ENCODE measurements around the gene MED9.
A peak's percentile ranks its signal among the peaks of the same experiment; 100 is the strongest.

Gene MED9

GRCh38 chr17:17492571-17492970 lies 15.8 kb downstream of the MED9 start:
- no peak for DNase-seq

DNA sequence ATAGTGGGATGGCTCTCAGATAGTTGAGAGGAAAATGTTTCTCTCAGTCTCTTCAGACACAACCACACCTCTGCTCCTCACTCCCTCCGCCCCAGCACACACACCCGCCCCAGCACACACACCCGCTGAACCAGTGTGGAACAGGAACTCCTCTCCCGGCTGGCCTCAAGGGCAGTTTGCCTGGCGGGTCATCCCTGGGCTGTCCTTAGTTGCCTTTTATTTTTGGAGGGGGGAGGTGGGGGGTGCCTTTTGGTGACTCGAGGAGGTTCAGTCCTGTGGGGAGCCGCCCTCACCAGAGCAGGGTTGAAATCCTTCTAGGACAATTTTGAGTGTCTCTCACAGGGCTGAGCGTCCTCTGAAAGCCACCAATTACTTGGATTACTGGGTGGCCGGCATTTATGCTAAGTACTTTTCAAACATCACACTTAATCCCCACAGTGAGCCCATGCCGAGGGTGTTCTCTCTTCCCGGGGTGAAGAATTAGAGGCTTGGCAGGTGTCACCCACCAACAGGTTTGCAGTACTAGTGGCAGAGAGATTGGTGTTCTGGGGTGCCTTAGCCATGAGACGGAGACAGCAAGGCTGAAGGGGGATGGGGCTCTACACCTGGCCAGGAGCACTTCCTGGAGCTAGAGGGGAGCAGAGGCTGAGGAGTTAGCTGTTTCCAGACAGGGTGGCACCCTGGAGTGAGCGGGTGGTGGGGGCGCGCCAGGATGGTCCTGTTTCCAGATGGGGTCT lies 16.6 kb downstream of the MED9 start:
- no peak for DNase-seq

GRCh38 chr17:17493986-17494466 lies 17.2 kb downstream of the MED9 start:
- DNase-seq: no peak

- no peak for DNase-seq
Measured at GRCh38 chr17:17494499-17494869, 17.7 kb downstream of the MED9 start.

GRCh38 chr17:17494870-17495535 lies 18.2 kb downstream of the MED9 start:
- no peak for DNase-seq

- DNase-seq: no peak
Measured at GRCh38 chr17:17495536-17496188, 18.9 kb downstream of the MED9 start.

DNA sequence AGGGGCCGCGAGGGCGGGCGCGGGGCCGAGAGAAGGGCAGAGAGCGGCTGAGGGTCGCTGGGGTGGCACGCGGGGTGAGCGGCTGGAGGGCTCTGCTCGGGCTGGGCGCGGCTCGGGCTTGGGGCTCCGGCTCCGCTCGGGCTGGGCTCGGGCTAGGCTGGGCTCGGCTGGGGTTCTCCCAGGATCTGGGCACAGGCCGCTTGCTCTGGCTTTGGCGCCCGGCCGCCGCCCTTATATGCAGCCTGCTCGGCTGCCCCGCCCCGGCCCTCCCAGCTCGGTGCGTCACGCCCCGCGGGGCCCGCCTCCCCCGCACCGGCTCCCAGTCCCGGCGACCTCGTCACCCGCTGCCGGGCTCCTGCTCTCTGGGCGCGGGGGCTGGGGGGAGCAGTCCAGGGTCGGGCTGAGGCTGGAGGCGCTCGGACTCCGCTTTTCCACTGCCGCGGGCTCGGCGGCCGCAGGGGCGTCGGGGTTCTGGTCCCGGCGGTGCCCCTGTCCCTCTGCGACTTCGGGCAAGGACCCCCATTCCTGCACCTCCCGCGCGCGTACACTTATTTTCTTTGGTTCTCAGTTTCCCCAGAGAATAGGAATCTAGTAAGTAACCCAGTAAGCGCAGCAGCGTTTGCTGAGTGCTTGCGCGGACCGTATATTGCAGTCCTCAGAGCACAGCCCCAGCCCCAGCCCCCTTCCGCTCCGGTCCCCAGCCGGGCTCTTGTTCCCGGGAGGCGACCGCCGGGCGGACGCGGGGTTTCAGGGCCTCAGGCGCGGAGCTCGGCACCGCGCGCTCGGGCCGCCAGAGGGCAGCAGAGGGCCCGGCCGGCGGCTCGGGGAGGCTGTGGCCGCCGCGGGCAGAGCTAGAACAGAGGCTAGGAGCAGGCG lies 19.6 kb downstream of the MED9 start, which contains the start of gene RASD1:
TSS of gene RASD1 (minus strand) at position 207 of the 876 bp plus-strand sequence. CDS start 214 bp downstream, outside the sequence.
- peak; percentile 72 for DNase-seq

GRCh38 chr17:17497065-17497844 lies 20.5 kb downstream of the MED9 start:
- no peak for DNase-seq

DNA sequence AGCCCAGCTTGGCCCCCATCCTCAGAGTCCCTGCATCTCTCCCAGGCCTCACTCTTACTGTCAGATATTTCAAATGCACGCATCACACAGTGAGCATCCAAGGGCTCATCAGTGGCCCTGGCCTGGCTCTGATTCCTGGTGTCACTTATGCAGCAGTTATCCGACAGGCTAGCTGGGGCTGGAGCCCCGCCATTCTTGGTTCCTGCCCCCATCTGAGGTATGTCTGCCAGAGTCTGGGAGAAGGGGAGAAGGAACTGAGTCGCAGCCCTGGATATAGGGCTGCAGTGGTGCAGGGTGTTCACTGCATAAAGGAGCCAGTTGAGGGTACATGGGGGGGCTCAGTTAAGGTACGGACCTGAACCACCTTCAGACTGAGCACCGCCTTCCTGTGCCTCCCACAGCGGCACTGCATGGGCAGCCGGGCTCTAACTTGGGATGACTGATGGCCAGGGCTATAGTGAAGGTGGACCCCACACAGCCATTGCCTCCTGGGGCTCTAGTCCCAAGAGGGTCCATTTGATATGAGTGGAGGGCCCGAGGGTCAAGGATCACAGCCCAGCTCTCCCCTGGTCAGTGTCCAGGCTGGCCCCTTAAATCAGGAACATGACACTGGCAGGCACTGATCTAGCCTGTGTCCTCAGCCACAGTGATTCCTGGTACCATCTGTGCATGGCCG lies 21.2 kb downstream of the MED9 start:
- no peak for DNase-seq

GRCh38 chr17:17498606-17499301 lies 22.0 kb downstream of the MED9 start:
- DNase-seq: no peak

DNA sequence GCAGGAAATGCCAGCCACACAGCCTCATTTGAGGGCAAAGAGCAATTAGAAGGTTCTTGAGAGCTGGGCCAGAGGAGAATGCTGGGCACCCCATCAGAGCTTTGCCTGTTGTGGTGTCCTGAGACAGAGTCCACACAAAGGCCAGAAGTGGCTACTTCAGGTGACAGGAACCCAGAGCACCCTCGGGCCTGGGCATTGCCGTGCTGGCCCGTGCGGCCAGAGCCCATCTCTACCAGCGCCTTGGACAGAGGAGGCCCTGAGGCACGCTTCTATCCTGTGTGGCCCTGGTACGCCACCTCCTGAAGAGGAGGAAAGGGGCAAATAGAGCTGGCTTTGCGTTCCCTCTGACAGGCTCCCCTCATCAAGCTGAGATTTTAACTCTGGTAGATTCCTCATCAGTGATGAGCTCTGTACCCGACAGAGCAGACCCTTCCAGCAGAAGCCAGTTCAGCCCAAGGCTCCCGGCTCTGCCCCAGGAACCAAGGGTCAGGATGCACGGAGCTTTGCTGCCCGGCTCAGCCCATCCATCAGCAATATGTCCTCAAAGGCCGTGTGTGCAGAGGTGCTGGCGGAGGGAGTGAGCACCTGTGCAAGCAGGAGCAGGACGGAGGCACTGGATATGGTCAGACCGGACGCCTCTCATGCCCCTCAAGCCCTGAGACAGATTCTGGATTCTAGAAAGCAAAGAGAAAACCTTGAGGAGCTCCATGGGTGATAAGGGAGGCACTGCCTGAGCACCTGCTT lies 22.8 kb downstream of the MED9 start:
- no peak for DNase-seq

- no peak for DNase-seq
Measured at GRCh38 chr17:17500999-17501605, 24.3 kb downstream of the MED9 start.

DNA sequence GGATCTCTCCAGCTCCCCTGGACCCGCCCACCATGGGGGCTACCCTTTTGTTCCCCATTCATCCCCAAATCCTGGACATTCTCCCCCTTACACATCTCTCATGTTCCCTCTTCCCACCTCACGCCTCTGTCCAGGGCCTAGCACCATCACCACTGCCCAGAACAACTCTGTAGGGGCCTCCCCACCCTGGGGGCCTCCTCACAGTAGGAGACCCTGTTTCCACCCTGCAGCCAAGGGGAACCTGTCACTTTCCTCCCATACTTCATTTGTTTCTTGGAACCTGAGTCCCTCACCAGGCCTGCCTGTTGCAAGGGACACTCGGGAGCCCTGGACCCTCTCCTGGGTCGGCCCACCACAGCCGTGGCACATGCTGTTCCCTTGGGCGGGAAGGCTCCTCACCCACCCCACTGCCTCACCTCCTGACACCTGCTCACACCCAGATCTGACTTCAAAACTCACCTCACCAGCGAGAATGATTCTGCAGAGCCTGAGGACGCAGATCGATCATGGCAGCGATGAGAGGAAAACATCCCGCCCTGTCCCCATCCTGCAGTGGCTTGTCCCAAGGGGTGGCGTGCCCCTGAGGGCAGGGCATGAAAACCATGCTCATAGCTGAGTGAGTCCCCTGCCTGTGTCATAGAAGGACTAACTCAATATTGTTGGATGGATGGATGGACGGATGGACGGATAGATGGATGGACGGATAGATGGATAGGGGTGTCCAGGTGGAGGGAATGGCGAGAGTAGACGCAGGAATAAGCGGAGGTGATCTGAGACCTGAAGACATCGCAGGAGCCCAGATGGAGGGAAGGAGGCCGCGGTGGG lies 26.2 kb downstream of the MED9 start:
- no peak for DNase-seq

DNA sequence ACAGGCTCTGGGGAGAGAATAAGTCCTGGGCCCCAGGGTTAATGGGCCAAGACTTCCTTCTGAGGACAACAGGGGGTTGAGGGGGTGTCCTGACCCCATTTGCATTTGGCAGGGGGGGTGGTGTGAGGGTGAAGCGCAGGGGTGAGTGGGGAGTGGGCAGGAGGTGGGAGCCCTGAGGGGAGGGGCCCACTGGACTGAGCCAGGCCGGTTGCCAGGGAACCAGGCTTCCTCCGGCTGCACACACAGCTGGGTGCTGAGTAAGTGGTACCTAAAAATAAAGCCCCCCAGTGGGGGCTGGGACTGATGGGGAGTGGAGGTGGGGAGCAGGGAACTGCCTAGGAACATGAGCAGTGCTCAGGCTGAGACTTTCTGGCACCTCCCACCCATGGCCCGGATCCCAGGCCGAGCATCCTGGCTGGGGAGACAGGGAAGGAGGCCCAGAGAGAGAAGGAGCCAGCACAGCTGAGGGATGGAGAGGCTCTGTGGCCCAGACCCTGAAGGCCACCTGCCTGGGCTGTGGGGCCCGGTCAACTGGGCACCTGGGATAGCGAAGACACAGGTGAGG lies 26.8 kb downstream of the MED9 start:
- no peak for DNase-seq

DNA sequence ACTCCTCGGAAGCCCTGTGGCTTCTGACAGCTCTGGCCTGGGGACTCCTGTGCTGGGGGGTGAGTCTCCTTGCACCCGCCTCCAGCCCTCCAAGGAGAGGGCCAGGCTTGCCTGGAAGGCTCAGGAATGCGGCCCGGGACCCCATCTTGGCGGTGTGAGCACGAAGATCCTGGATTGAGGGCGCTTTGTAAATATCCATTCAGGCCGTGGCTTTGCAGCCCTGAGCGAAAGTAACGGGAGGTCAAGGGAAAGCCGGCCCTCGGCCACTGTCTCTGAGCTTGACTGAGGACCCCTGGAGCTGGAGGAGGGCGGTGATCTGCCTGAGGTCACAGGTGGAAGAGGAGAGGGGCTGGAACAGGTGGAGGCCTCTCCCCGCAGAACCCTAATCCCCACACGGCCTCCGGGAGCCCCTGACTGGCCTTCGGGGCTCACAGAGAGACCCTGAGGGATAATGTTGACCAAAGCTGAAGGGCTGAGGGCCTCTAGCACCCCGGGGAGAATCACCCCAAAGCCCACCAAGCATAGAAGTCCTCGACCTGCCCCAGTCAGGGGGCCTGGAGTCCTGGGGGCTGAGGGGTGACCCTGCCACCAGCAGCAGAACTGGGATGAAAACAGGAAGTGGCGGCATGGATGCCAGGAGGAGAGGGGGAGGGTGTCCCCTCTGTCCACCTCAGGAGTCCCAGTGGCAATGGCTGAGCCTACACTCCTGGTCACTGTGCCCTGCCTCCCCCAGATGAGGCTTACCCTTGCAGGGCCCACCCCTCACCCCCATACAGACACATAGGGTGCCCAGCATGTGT lies 27.7 kb downstream of the MED9 start:
- no peak for DNase-seq

- DNase-seq: no peak
Measured at GRCh38 chr17:17505151-17505550, 28.4 kb downstream of the MED9 start.

DNA sequence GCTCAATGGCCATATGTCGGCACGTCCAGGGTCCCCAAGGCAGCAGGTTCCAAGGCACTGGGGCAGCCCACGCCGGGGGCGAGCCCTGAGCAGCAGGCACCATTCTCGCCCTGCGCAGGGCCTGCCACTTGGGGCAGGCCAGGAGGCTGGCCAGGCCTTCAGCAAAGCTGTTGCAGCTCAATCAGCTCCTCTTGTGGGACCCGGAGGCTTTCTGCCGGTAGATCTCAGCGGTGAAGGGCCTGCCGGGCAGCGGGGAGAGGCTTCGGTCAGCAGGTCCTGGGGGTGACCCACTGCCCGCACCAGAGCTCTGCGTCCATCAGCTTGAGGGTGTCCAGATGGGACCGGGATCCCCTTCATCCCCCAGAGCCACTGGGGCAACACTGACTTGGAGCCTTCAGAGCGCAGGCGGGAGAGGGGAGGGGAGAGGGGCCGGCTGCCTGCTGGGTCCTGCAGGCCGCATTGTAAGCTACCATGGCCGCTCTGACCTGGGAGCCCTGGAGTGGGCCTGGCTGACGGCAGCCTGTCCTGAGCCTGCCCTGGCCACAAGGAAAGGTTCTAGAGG lies 28.9 kb downstream of the MED9 start:
- DNase-seq: no peak

All from MV-4-11 (cell line).